SW 1271 (cell line): ENCODE measurements around the gene SMC1A.
"Not testable (repeated sequence)": the region's sequence is repeated elsewhere in the genome, so short reads cannot be mapped to it uniquely, and the experiment has no call there.

ENCODE experiments used
- DNase-seq, 2 experiments: peaks; one replicate each; lab custom pipeline; 2025; lab: John Stamatoyannopoulos, UW

The SMC1A gene

GRCh38 chrX:53422861-53423306 lies 430 bp upstream of the SMC1A start, which contains the start of gene RIBC1:
TSS of gene RIBC1 (plus strand) at chrX:53422873. CDS start at chrX:53426277, 3,404 bp downstream.
- DNase-seq = no peak

GRCh38 chrX:53421772-53422085 lies 725 bp downstream of the SMC1A start:
- DNase-seq = no peak

- DNase-seq = no peak
These were observed 1.3 kb downstream of the SMC1A start for GRCh38 chrX:53421125-53421524.

GRCh38 chrX:53420351-53420750 lies 2.1 kb downstream of the SMC1A start:
- DNase-seq = not testable (repeated sequence)

GRCh38 chrX:53412446-53412845 lies 10.0 kb downstream of the SMC1A start:
- no peak for DNase-seq

- no peak for DNase-seq
These were observed 18.9 kb downstream of the SMC1A start for GRCh38 chrX:53403535-53403934.

GRCh38 chrX:53398216-53398615 lies 24.2 kb downstream of the SMC1A start:
- no peak for DNase-seq

- DNase-seq = no peak
These were observed 26.7 kb downstream of the SMC1A start for GRCh38 chrX:53395605-53396298.

- no peak for DNase-seq
These were observed 38.9 kb downstream of the SMC1A start for GRCh38 chrX:53383376-53384076.

GRCh38 chrX:53379747-53380146 lies 42.7 kb downstream of the SMC1A start:
- no peak for DNase-seq

GRCh38 chrX:53379008-53379710 lies 43.3 kb downstream of the SMC1A start:
- DNase-seq = no peak

- DNase-seq = no peak
These were observed 45.0 kb downstream of the SMC1A start for GRCh38 chrX:53377464-53377863.

- no peak for DNase-seq
These were observed 45.6 kb downstream of the SMC1A start for GRCh38 chrX:53376888-53377287.

- no peak for DNase-seq
These were observed 47.5 kb downstream of the SMC1A start for GRCh38 chrX:53374923-53375322.

GRCh38 chrX:53374222-53374820 lies 48.1 kb downstream of the SMC1A start:
- DNase-seq = no peak

- DNase-seq = no peak
These were observed 49.1 kb downstream of the SMC1A start for GRCh38 chrX:53373307-53373706.

- DNase-seq = not testable (repeated sequence)
These were observed 56.0 kb downstream of the SMC1A start for GRCh38 chrX:53366454-53366853.

GRCh38 chrX:53362449-53362848 lies 60.0 kb downstream of the SMC1A start:
- no peak for DNase-seq

- DNase-seq = no peak
These were observed 64.5 kb downstream of the SMC1A start for GRCh38 chrX:53357799-53358530.

GRCh38 chrX:53356186-53356585 lies 66.3 kb downstream of the SMC1A start:
- no peak for DNase-seq

- no peak for DNase-seq
These were observed 67.8 kb downstream of the SMC1A start for GRCh38 chrX:53354669-53355068.

GRCh38 chrX:53347948-53348347 lies 74.5 kb downstream of the SMC1A start:
- no peak for DNase-seq
